Fibroblast of peridontal ligament (primary cell): ENCODE measurements around the gene CBX8.

Source experiments
- DNase-seq: peaks from one replicate; pipeline ENCODE4 v3.0.0-alpha.2; 2010; ENCODE audit errors: extremely low read depth

The CBX8 gene

GRCh38 chr17:79796763-79797491 lies at the start of gene CBX8:
TSS of gene CBX8 (minus strand) at chr17:79797077. CDS start at chr17:79796998, 79 bp downstream.
- peak; percentile 99 for DNase-seq

GRCh38 chr17:79845601-79845949 lies 48.7 kb upstream of the CBX8 start:
- DNase-seq: peak; percentile 17

- no peak for DNase-seq
These were observed 48.2 kb upstream of the CBX8 start for GRCh38 chr17:79844869-79845600.

- peak; percentile 54 for DNase-seq
These were observed 47.2 kb upstream of the CBX8 start for GRCh38 chr17:79843816-79844800.

GRCh38 chr17:79843474-79843815 lies 46.6 kb upstream of the CBX8 start:
- DNase-seq: no peak

GRCh38 chr17:79842656-79843473 lies 46.0 kb upstream of the CBX8 start:
- DNase-seq: no peak

GRCh38 chr17:79842136-79842655 lies 45.3 kb upstream of the CBX8 start:
- DNase-seq: no peak

GRCh38 chr17:79841369-79842135 lies 44.7 kb upstream of the CBX8 start:
- no peak for DNase-seq

GRCh38 chr17:79840989-79841286 lies 44.1 kb upstream of the CBX8 start:
- no peak for DNase-seq

- peak; percentile 45 for DNase-seq
These were observed 43.6 kb upstream of the CBX8 start for GRCh38 chr17:79840269-79840988.

GRCh38 chr17:79839356-79840268 lies 42.7 kb upstream of the CBX8 start, which contains the start of gene CBX4:
TSS of gene CBX4 (minus strand) at chr17:79839440. CDS start at chr17:79839251, 189 bp downstream.
- peak; percentile 81 for DNase-seq

- peak; percentile 62 for DNase-seq
These were observed 41.8 kb upstream of the CBX8 start for GRCh38 chr17:79838522-79839274.

GRCh38 chr17:79837888-79838521 lies 41.1 kb upstream of the CBX8 start:
- DNase-seq: no peak

- peak; percentile 68 for DNase-seq
These were observed 40.4 kb upstream of the CBX8 start for GRCh38 chr17:79836972-79837887.

- peak; percentile 36 for DNase-seq
These were observed 39.7 kb upstream of the CBX8 start for GRCh38 chr17:79836510-79836971.

GRCh38 chr17:79835953-79836509 lies 39.2 kb upstream of the CBX8 start:
- no peak for DNase-seq
